IPS DF 19.7 (cell line): Measurements from ENCODE around the gene AWAT2.
"Not testable (repeated sequence)": the region's sequence is repeated elsewhere in the genome, so short reads cannot be mapped to it uniquely, and the experiment has no call there.

ENCODE experiments used
- DNase-seq: peaks from one replicate; pipeline ENCODE4 v3.0.0-alpha.2; 2013; ENCODE audit warnings: low read depth, low spot score

The AWAT2 gene

DNA sequence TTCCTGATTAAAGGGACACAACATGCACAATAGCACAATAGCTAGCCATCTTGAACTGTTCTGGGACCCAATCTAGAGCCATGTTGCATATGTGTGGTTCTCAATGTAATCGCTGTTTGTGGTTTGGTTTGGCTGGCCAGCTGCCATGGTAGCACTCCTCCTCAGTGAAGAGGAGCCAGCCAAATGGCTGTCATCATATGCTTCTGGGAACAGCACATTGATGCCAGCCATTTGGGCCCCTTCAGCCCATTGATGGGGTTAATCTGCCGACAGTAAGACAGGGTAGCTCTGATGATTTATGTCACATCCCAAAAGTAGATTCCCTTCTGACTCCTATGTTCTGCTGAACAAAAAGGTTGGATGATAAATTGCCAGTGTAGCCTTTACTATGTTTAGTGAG is 48.5 kb downstream of the AWAT2 start:
- no peak for DNase-seq

DNA sequence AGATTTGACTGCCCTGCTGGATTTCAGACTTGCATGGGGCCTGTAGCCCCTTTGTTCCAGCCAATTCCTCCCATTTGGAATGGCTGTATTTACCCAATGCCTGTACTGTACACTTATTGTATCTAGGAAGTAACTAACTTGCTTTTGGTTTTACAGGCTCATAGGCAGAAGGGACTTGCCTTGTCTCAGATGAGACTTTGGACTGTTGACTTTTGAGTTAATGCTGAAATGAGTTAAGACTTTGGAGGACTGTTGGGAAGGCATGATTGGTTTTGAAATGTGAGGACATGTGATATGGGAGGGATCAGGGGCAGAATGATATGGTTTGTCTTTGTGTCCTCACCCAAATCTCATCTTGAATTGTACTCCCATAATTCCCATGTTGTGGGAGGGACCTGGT is 51.4 kb downstream of the AWAT2 start:
- not testable (repeated sequence) for DNase-seq

DNA sequence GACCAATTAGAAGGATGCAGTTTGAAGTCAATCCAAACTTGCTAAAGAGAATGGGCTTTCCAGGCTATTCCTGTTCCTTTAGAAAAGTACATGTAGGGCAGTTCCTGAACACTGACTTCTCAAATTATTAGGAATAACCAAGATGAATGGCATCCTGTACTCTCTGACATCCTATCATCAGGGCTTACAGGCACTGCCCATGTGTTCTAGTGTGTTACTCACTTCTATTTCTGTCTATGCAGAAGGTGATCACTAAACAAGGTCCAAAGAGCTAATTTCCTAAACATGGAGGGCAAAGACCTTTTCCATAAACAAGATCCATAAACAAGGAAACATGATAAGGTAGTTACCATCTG is 53.6 kb downstream of the AWAT2 start:
- DNase-seq, result no peak

DNA sequence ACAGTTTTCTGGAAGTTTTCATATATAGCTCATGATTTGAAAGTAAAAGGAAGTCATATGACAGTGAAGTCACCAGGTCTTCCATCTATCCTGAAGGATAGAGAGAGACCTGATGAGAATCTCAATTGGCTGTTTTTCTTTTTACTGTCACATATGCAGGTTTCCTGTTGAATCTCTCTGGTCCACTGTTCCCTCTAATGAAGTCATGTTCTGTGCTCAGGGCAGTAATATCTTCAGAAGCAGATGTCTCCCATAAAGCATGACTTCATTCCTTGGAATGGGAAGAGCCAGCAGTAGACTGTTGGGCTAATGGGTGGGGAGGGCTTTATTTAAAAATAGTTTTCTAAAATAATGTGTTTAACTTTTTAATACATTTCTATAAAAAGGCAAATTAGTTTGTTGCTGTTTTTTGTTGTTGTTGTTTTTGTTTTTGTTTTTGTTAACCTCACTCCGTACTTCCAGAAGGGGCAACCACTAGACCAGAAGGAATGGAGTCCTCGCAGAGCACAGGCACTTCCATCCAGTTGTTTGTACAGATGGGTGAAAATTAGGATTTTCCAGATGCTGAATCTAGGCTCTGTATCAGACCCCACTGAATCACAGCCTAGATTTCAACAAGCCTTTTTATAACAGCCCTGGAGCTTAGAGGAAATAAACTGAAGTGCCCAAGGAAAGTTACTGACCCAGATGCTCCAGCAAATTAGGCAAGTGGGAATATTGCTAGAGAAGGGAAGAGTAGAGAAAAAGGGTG is 54.2 kb downstream of the AWAT2 start:
- no peak for DNase-seq

DNA sequence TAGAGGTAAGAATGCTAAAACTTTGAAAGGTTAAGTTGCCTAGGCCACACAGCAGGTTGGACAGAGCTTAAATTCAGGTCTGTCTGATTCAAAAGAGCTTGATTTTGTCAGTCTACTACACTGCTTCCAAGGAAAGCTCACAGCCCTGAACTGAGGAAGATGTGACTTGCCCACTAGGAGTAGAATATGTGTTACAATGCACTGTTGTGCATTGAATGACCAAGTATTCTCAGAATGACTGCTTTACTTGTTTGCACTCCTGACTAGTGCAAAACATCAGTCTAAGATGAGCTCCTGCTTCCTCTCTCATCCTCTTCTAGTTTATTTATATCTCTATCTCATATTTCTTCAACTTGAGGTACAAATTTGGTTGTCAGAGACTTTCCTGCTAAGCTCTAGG is 56.2 kb downstream of the AWAT2 start:
- DNase-seq, result no peak

DNA sequence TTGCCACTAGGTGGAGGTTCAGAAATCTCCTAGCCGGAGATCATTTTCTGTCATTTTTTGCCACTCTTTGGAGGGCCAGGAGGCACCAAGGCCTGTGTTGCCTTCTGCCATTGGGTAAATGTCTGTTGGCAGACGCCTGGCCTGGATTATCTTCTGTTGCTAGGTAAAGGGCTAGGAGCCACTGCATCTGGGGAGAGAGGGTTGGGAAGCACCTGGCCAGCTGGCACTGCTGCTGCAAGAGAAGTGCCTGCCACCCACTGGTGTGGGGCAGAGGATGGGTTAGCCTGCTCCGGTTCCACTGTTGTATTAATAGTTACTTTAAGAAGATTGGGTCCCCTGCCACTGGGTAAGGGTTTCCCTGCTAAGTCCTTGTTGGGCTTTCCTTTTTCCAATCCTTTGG is 58.1 kb downstream of the AWAT2 start:
- no peak for DNase-seq
